Endothelial cell of umbilical vein (primary cell): ENCODE results near the gene BCO2. TPM values are rescaled to one million over a fixed set of nuclear protein-coding genes. Genes with fewer than 3 reads are reported as not detected.

ENCODE experiments used
- BruUV-seq: library from RNA; stranded (reverse); fragments of 400-500 nt; replicated peaks from 2 replicates; lab custom pipeline; 2021; lab: Mats Ljungman, UMichigan
- CTCF ChIA-PET: fragments of 300-600, 350-600 bp; sonication (Branson Sonifier 250); formaldehyde crosslinking; loops from one replicate; lab custom pipeline; 2021; ENCODE audit warnings: antibody characterized with exemption, inconsistent platforms; lab: Charles Lee
- POLR2A ChIA-PET: fragments of 300-600, 350-600 bp; sonication (Branson Sonifier 250); formaldehyde crosslinking; loops from one replicate; lab custom pipeline; 2021; ENCODE audit warnings: antibody characterized with exemption, inconsistent platforms; lab: Charles Lee
- DNase-seq: peaks from one replicate; pipeline ENCODE4 v3.0.0-alpha.2; 2011; ENCODE audit warnings: low read depth, low spot score
- FAIRE-seq: peaks from 2 replicates; lab custom pipeline; 2011; peaks lifted over from hg19 to GRCh38; lab: Jason Lieb, UNC
- H2AFZ ChIP-seq: 2 replicates; pipeline ENCODE4 v1.6.0; 2012; ENCODE audit warnings: low read depth, low read length, control low read depth, inconsistent platforms
- H3K27ac ChIP-seq: 2 replicates; pipeline ENCODE4 v1.5.1; 2011; ENCODE audit warnings: low read depth, mild to moderate bottlenecking, control low read depth, low read length, moderate library complexity; ENCODE audit not compliant: insufficient read depth
- H3K27me3 ChIP-seq, 2 experiments: 2 replicates each; pipeline versions ENCODE4 v1.6.0 to v1.6.1; 2011; ENCODE audit warnings: low read length in 2 of 2, mixed read lengths in 1 of 2; ENCODE audit not compliant: control insufficient read depth in 2 of 2, insufficient read depth in 2 of 2
- H3K36me3 ChIP-seq, 2 experiments: 2 replicates in 1 of 2; 3 replicates in 1 of 2; pipeline ENCODE4 v1.5.1; 2011; ENCODE audit warnings: low read length in 2 of 2, mild to moderate bottlenecking in 1 of 2, moderate library complexity in 1 of 2; ENCODE audit not compliant: control insufficient read depth in 2 of 2, insufficient read depth in 2 of 2; ENCODE audit errors: extremely low read depth in 1 of 2
- H3K4me1 ChIP-seq: 3 replicates; pipeline ENCODE4 v1.5.1; 2011; ENCODE audit warnings: mild to moderate bottlenecking, low read length; ENCODE audit not compliant: control insufficient read depth, insufficient read depth; ENCODE audit errors: extremely low read depth
- H3K4me2 ChIP-seq: 2 replicates; pipeline ENCODE4 v1.6.1; 2011; ENCODE audit warnings: low read length, control low read depth, mixed read lengths; ENCODE audit not compliant: insufficient read depth
- H3K4me3 ChIP-seq, 3 experiments: fragments of 200-600 bp in 1 of 3; sonication (generic), shearing (Covaris generic) in 1 of 3; replicated peaks in 1 of 3; 2 replicates each; pipeline ENCODE4 v1.5.1; 2011 to 2016; ENCODE audit warnings: control low read depth in 3 of 3, low read length in 3 of 3, mild to moderate bottlenecking in 2 of 3, inconsistent platforms in 1 of 3, low read depth in 1 of 3, moderate library complexity in 1 of 3; ENCODE audit not compliant: insufficient read depth in 1 of 3
- H3K79me2 ChIP-seq: 2 replicates; pipeline ENCODE4 v1.6.0; 2012; ENCODE audit warnings: low read length, inconsistent platforms; ENCODE audit not compliant: control insufficient read depth, insufficient read depth
- H3K9ac ChIP-seq: replicated peaks from 2 replicates; pipeline ENCODE3; 2011; ENCODE audit warnings: low read length, control low read depth; ENCODE audit not compliant: insufficient read depth; ENCODE audit errors: extremely low read depth
- H3K9me1 ChIP-seq: replicated peaks from 3 replicates; pipeline ENCODE4 v1.6.0; 2011; ENCODE audit warnings: mild to moderate bottlenecking, low read length; ENCODE audit not compliant: control insufficient read depth, insufficient read depth; ENCODE audit errors: extremely low read depth
- H3K9me3 ChIP-seq: replicated peaks from 2 replicates; pipeline ENCODE4 v1.5.1; 2012; ENCODE audit warnings: low read length, inconsistent platforms; ENCODE audit not compliant: control insufficient read depth, insufficient read depth
- H4K20me1 ChIP-seq: replicated peaks from 2 replicates; pipeline ENCODE3; 2011; ENCODE audit warnings: mild to moderate bottlenecking, low read length; ENCODE audit not compliant: control insufficient read depth, insufficient read depth; ENCODE audit errors: extremely low read depth
- FOS ChIP-seq: IDR thresholded peaks from 2 replicates; pipeline ENCODE4 v1.6.1; 2011; ENCODE audit warnings: mild to moderate bottlenecking, low read length, moderate library complexity, borderline replicate concordance; ENCODE audit not compliant: insufficient read depth
- JUN ChIP-seq: IDR thresholded peaks from 2 replicates; pipeline ENCODE4 v1.6.1; 2011; ENCODE audit warnings: borderline replicate concordance, low read depth; ENCODE audit not compliant: insufficient read length, insufficient read depth
- POLR2AphosphoS5 ChIP-seq: IDR thresholded peaks from 2 replicates; pipeline ENCODE4 v1.6.1; 2012; ENCODE audit warnings: low read depth, mild to moderate bottlenecking, control low read depth, low read length, moderate library complexity; ENCODE audit not compliant: insufficient read depth
- dilution Hi-C: fragments of 300-500 bp; cut with MboI; formaldehyde crosslinking; loops from one replicate; pipeline ENCODE4 v1.15.0; 2019; ENCODE audit warnings: low sequenced_read_pairs; ENCODE audit not compliant: extremely low pct_ligation_motif_present
- intact Hi-C: fragments of 100-400 bp; cut with micrococcal nuclease; formaldehyde crosslinking; loops from one replicate; pipeline ENCODE4 v1.10.0; 2022
- polyA plus RNA-seq, 4 experiments: library from polyadenylated mRNA; depleted of rRNA in 3 of 4; stranded (reverse) in 3 of 4; unstranded in 1 of 4; fragments of >200 nt; gene quantifications; 2 replicates each; pipeline versions ENCODE4 v1.2.1 to v1.2.3, GENCODE V29; 2011 to 2012; ENCODE audit warnings: missing spikeins in 1 of 4
- total RNA-seq: library from RNA; stranded (reverse); gene quantifications from 2 replicates; pipeline ENCODE4 v1.2.3, GENCODE V29; 2021
- TF ChIP-seq, protein P1 (sequence below): IDR thresholded peaks from 2 replicates; pipeline ENCODE4 v1.6.1; 2011; ENCODE audit not compliant: insufficient read depth, insufficient read length

BCO2 gene
- total and polyA plus RNA-seq, 2 donors (not counting 3 experiments of a cell fraction or from before 2014, with no cell fraction given) = 0.58 to 1.9 TPM

DNA sequence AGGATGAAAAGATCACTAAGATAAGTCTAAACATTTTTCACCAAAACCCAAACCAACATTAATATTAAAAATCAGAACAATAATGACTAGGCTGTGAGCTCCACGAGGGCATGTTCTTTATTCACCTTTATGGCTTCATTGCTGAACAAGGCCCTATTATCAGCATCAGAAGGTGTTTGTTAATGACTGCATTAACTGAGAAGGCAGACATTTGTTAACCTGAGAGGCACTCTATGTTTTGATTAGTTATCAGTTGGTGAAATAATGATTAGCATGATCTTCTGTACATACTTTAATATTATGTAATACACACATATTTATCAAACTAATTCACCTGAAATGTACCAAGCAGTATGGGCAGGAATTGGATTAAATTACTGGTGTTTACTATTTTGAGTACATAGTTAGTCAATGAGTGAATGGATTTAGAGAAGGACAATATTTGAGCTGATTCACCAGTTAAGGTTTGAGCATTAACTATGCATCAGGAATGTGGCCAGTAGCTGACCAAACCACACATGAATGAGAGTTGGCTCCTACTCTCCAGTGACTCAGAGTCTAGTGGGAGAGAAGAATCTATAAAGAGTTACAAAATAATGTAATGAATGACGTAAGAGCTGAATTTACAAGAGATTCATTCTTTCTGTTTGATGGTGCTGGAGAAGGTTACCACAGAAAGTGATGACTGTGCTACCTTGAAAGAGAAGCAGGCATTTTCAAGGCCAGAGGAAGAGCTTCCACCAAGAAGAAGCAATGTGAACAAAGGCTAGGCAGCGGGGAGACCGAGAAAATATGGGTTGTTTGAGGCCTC is 18.2 kb upstream of the BCO2 start:
- BruUV-seq = TSS peak; percentile 25
- peaks cover 10% of the 10 kb centered on the region for H3K4me1 ChIP-seq
- H3K36me3 ChIP-seq = no peaks in the 10 kb centered on the region
- H3K4me3 ChIP-seq = no peak overlapping the region
- POLR2A ChIA-PET = interaction anchor here (0.7 kb wide), 1 partner anchor 37 kb away, joined by 4 read pairs; no protein-coding TSS in a partner anchor
- no peaks in the 10 kb centered on the region for H4K20me1 ChIP-seq
- no peaks in the 10 kb centered on the region for H3K79me2 ChIP-seq
- intact Hi-C loops = loop anchor here (1.0 kb wide), 2 partner anchors 37 to 44 kb away; no protein-coding TSS in a partner anchor
- FAIRE-seq (peak; percentile 75), DNase-seq (peak; percentile 82)
- H3K27me3 ChIP-seq = no peaks in the 10 kb centered on the region
- no peaks in the 10 kb centered on the region for H3K9me3 ChIP-seq
- H3K4me2 ChIP-seq = peak overlapping the region; percentile 39
- H3K9ac ChIP-seq = peak overlapping the region; percentile 20
- no peak overlapping the region for H2AFZ ChIP-seq
- dilution Hi-C loops = no loop called here
- no peaks in the 10 kb centered on the region for H3K9me1 ChIP-seq
- TF ChIP-seq POLR2AphosphoS5 (no peak), FOS (peak; percentile 93), JUN (peak; percentile 77)
- TF ChIP-seq, protein P1, sequence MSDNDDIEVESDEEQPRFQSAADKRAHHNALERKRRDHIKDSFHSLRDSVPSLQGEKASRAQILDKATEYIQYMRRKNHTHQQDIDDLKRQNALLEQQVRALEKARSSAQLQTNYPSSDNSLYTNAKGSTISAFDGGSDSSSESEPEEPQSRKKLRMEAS = no peak
- peak overlapping the region; percentile 84 for H3K27ac ChIP-seq
- CTCF ChIA-PET = interaction anchor here (0.8 to 2.6 kb wide), 11 partner anchors 8 to 44 kb away, joined by 3 to 20 read pairs (median 4); partner anchors contain the start of gene BCO2
